Measurements from ENCODE around the gene HDAC10.

Gene HDAC10

GRCh38 chr22:50257041-50257440 is 6.0 kb upstream of the HDAC10 start:
- TF ChIP-seq CTCF (IDR thresholded peaks at IDR 0.05; ENCODE audit: low read depth, low read length, missing control alignments), result no peak
- DNase-seq, result no peak
- peaks cover 9% of the 10 kb centered on the region for H3K36me3 ChIP-seq (replicated peaks)
- in situ Hi-C loops (cut with HindIII; ENCODE audit: low pct_ligation_motif_present, low sequenced_read_pairs), result no loop called here
- no peak overlapping the region for H3K4me3 ChIP-seq (ENCODE audit: low read depth, low read length)
- H3K27ac ChIP-seq, result no peak overlapping the region
- no peaks in the 10 kb centered on the region for H3K27me3 ChIP-seq (replicated peaks)

GRCh38 chr22:50256258-50256862 is 5.3 kb upstream of the HDAC10 start:
- Histone ChIP-seq H3K27me3 (replicated peaks) (no peaks in the 10 kb centered on the region), H3K27ac (no peak overlapping the region), H3K4me3 (ENCODE audit: low read depth, low read length) (no peak overlapping the region), H3K36me3 (replicated peaks) (peaks cover 9% of the 10 kb centered on the region)
- in situ Hi-C loops (cut with HindIII; ENCODE audit: low pct_ligation_motif_present, low sequenced_read_pairs), result no loop called here
- no peak for TF ChIP-seq CTCF (IDR thresholded peaks at IDR 0.05; ENCODE audit: low read depth, low read length, missing control alignments)
- DNase-seq, result no peak

- Histone ChIP-seq H3K4me3 (ENCODE audit: low read depth, low read length) (no peak overlapping the region), H3K36me3 (replicated peaks) (peaks cover 9% of the 10 kb centered on the region), H3K27me3 (replicated peaks) (no peaks in the 10 kb centered on the region), H3K27ac (no peak overlapping the region)
- TF ChIP-seq CTCF (IDR thresholded peaks at IDR 0.05; ENCODE audit: low read depth, low read length, missing control alignments), result no peak
- no peak for DNase-seq
- in situ Hi-C loops (cut with HindIII; ENCODE audit: low pct_ligation_motif_present, low sequenced_read_pairs), result no loop called here
Observed at GRCh38 chr22:50255607-50256006, 4.5 kb upstream of the HDAC10 start.

GRCh38 chr22:50255099-50255498 is 4.0 kb upstream of the HDAC10 start:
- no peak for TF ChIP-seq CTCF (IDR thresholded peaks at IDR 0.05; ENCODE audit: low read depth, low read length, missing control alignments)
- in situ Hi-C loops (cut with HindIII; ENCODE audit: low pct_ligation_motif_present, low sequenced_read_pairs), result no loop called here
- DNase-seq, result no peak
- Histone ChIP-seq H3K4me3 (ENCODE audit: low read depth, low read length) (no peak overlapping the region), H3K36me3 (replicated peaks) (peaks cover 9% of the 10 kb centered on the region), H3K27ac (no peak overlapping the region), H3K27me3 (replicated peaks) (no peaks in the 10 kb centered on the region)

- peaks cover 9% of the 10 kb centered on the region for H3K36me3 ChIP-seq (replicated peaks)
- H3K27me3 ChIP-seq (replicated peaks), result no peaks in the 10 kb centered on the region
- no peak for TF ChIP-seq CTCF (IDR thresholded peaks at IDR 0.05; ENCODE audit: low read depth, low read length, missing control alignments)
- DNase-seq, result no peak
- H3K27ac ChIP-seq, result no peak overlapping the region
- no peak overlapping the region for H3K4me3 ChIP-seq (ENCODE audit: low read depth, low read length)
- in situ Hi-C loops (cut with HindIII; ENCODE audit: low pct_ligation_motif_present, low sequenced_read_pairs), result no loop called here
Observed at GRCh38 chr22:50253941-50254340, 2.9 kb upstream of the HDAC10 start.
